NCI-H774 (cell line): ENCODE data around the gene BCS1L.

Experiments used
- DNase-seq: peaks from one replicate; lab custom pipeline; 2025; lab: John Stamatoyannopoulos, UW

BCS1L gene

DNA sequence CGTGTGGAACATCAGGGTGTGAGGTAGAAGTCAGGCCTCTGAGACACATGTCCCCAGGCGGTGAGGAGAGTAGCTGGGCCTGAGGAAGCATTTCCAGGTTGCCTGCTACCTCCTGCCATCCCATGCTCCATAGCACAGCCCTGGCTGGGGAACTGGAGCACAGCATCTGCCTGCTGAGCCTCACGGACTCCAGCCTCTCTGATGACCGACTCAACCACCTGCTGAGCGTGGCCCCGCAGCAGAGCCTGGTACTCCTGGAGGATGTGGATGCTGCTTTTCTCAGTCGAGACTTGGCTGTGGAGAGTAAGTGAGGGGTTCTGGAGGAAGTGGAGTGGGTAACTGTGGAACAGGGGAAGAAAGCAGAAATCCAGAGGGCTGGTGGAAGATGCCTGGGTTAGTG lies 2.9 kb downstream of the BCS1L start:
- no peak for DNase-seq

DNA sequence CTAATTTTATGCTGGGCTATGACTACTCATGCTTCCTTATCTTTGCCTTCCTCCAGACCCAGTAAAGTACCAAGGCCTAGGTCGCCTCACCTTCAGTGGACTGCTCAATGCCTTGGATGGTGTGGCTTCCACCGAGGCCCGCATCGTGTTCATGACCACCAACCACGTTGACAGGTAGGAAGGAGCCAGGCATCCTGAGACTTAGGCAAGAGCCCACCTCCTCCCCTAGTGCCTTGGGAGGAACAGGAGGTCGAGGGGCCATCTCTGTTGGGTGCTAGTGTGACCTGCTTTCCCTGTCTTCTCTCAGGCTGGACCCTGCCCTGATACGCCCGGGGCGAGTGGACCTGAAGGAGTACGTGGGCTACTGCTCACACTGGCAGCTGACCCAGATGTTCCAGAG lies 3.3 kb downstream of the BCS1L start:
- no peak for DNase-seq

DNA sequence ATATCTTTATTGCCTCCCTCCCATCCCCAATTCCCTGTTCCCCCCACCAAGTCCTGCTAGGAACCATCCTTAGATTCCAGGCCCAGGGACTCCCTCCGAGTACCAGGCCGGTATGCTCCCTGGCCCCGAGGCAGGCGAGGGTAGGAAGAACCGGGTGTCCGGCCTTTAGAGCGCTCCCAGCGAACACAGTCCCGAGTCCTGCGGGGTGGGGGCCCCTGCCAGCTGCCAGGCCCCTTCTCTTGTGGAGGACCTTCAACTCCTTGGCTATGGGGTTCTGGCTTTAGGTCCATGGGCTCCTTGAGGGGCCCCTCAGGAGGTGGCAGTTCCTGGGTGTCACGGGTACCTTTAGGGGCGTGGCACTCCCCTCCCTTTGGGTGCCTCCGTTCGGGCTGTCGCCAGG lies 4.4 kb downstream of the BCS1L start:
- DNase-seq = no peak

DNA sequence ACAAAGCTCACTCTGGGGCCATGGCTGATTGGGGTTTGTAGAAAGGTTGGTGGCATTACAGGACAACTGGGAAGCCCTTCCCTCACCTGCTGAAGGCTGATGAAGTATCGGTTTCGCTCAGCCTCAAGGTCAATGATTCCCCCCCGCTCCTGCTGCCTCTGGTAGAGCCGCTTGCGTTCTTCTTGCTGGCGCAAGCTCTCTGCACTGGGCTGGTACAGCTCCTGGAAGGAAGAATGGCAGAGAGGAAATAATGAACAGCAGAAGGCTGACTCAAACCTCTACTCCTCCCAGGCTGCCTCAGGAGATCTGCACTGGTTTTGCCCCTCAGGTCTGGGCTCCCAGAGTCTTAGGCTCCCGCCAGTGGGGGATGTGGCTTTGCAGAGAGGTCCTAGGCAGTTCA lies 5.2 kb downstream of the BCS1L start:
- DNase-seq = no peak

DNA sequence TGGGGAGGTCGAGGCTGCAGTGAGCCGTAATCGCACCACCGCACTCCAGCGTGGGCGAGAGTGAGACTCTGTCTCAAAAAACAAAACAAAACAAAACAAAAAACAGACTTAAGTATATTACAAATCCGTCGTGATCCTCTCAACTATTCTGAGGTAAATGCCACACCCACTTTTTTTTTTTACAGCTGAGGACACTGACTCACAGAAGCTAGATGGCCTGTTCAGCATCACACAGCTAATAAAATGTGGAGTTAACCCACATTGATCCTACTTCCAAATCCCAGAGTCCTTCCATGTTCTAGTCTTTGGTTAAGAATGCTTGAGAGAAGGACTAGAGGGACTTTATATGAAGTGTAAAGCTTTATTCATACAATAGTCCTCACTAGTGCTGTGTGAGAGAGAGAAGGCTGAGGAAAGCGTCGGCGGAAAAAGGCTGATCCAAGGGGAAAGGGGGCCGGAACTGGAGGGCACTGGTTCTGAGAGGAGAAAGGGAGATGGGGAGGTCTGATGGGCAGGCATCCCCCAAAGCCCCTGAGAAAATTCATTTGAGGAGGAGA lies 11.7 kb downstream of the BCS1L start:
- no peak for DNase-seq

DNA sequence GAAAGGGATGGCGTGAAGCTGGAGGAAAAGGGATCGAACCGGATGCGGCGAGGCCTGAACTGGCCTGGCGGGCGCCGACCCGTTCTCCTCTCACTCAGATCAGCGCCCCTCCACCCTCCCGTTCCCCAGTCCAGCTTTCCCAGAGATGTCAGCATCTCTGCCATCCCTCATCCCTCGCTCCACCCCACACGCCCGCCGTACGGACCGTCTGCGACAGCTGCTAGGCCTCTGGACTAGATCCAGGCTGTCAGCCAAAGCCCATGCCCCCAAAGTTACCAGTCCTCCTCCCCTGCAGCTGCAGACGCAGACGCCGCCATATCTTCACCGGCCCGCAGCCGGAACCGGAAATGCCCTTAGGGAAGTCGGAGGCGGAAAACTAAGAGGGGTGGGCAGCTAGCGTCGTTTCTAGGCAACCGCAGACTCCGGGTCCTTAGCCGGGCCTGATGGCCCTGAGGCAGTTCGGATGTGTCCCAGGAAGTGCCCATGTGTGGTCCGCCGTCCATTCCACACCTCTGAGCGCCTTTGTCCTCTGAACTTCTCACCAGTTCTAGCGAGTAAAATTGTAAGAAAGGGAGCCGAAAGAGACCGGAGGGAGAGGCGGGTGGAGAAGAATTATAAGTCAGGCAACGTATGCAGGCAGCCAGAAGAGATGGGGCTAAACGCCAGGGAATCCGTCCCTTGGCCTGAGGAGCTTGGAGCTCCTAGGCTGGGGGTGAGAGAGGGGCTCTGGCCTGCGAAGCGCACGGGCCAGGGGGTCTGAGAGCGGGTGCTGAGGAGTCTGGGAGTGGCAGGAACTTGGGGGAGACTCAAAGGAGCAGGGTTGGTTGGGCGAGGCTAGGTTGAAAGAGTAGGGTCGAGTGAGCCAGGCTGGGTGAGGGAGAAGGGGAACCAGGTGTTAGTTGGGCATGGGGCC lies 12.4 kb downstream of the BCS1L start, which contains the start of the genes RNF25 and STK36:
Gene RNF25, minus strand, starts transcription at position 349 of the 913 bp plus-strand sequence. Its CDS starts 32 bp downstream, at position 317.
Gene STK36, plus strand, starts transcription at position 433 of the 913 bp plus-strand sequence. CDS start 744 bp downstream, outside the sequence.
- DNase-seq = peak; percentile 83

DNA sequence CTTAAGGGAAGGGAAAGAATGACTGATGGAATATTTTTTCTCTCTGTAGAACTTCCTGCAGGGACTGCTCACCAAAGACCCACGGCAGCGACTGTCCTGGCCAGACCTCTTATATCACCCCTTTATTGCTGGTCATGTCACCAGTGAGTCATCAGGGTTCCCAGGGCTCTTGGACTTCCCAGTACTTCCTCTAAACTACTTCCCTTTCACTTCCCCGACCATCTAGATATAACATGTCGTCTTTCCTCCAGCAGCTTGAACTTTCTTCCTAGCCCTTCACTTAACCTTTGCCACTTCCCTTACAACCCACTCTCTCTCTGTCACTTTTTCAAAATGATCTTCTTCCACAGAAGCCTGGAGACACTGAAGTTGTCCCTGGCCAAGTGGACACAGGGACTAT lies 19.6 kb downstream of the BCS1L start:
- no peak for DNase-seq

DNA sequence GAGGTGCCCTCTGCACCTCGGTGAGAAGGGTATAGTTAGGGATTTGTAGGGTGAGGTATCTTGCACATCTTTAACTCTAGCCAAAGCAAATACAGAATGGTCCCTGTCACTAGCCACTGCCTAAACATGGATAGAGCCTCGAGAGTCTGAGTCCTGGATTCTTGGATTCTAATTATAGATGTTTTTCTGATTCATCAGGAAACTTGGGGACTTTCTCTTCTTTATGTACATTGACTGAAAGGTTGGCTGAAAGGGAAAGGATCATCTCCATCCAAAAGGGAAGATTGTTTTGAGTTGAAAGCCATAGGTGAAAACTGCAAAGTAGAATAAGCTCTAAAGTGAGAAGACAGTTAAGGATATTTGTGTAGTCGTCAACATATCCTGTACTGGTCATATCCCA lies 20.6 kb downstream of the BCS1L start:
- no peak for DNase-seq

DNA sequence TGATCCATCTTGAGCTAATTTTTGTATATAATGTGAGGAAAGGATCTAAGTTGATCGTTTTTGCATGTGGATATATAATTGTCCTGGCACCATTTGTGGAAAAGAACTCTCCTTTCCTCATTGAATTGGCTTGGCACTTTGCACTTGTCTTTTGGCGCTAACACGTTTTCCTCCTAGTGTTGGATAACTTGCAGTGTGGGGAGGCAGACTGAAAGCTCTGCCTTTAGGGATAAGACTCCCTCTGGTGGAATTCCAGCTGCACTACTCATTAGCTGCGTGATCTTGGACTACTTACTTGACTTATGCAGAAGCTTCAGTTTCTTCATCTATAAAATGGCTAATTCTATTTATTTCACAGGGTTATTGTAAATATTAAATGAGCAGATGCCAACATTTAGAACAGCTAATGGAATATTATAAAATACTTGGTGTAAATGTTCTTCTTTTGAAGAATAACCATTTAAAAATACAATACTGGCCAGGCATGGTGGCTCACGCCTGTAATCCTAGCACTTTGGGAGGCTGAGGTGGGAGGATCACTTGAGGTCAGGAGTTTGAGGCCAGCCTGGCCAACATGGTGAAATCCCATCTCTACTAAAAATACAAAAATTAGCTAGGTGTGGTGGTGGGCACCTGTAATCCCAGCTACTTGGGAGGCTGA lies 28.0 kb downstream of the BCS1L start:
- DNase-seq = peak; percentile 4

DNA sequence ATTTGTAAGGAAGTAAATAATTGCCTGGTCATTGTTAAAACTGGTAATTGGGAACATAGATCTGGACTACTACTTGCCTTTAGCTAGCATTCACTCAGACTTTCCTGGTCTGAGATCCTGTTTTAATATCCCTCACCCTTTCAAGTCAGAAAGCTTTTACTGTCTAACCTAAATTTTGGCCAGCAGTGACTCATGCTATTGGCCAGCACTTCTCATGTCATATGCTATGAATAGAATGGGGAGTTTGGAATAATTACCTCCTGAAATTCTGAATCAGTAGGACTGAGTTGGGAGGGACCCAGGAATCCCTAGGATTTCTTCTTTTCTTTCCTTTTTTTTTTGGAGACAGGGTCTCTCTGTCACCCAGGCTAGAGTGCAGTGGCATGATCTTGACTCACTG lies 31.8 kb downstream of the BCS1L start:
- DNase-seq = no peak

DNA sequence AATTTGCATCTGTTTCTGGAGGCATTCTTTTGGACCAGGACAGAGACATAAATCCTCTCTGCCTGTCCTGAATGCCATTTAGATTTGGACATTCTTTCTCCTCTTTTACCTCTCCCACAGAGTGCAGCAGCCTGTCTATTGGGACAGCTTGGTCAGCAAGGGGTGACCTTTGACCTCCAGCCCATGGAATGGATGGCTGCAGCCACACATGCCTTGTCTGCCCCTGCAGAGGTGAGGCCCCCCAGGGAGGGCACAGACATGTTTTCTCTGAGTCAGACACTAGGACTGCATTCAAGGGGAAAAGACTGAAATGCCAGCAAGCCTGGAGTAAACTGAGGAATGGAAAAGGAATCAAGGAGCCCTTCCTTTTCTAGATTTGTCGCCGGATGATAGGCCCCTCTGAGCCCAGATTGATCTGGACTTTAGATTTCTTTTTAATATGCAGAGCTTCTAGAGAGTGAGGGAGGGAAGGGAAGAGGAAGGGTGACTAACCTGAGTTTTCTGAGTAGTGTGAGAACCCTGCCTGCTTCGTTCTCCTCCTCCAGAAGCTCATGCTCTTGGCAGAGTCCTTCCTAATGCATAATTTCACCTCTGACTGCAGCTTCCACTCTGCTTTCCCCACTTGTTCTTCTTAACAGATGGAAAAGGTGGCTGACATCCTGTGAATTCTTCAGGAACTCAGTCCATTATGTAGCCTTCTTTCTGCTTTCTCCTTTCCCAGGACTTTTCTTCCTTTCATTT lies 35.1 kb downstream of the BCS1L start:
- no peak for DNase-seq

DNA sequence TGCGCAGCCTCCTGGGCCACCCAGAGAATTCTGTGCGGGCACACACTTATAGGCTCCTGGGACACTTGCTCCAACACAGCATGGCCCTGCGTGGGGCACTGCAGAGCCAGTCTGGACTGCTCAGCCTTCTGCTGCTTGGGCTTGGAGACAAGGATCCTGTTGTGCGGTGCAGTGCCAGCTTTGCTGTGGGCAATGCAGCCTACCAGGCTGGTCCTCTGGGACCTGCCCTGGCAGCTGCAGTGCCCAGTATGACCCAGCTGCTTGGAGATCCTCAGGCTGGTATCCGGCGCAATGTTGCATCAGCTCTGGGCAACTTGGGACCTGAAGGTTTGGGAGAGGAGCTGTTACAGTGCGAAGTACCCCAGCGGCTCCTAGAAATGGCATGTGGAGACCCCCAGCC lies 39.4 kb downstream of the BCS1L start:
- no peak for DNase-seq

DNA sequence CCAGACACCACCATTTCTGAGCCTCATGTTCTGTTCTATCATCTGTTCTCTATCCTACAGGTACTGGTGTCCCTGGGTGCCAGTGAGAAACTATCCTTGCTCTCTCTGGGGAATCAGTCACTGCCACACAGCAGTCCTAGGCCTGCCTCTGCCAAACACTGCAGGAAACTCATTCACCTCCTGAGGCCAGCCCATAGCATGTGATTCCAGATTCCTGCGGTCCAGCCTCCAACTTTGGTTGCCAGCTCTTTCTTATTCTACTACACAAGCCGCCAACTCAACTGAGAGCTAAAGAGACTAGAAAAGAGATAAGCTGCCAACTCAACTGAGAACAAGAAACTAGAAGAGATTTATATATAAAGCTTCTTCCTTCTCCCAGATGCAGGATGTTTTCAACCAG lies 42.3 kb downstream of the BCS1L start:
- DNase-seq = no peak

DNA sequence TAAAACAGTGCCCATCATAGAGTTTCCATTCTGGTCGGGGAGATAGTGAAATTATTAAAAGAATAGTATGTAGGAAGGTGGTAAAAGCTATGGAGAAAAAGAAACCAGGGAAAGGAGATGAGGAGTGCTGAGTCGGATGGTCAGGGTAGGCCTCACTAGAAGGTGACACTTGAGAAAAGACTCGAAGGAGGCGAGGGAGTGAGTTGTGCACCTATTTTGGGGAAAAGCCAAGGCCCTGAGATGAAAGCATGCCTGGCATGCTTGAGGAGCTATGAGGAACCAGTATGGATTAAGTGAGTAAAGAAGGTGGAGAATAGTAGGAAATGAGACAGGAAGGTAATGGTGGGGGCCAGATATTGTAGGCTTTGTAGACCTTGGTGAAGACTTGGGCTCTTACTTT lies 43.9 kb downstream of the BCS1L start:
- no peak for DNase-seq

DNA sequence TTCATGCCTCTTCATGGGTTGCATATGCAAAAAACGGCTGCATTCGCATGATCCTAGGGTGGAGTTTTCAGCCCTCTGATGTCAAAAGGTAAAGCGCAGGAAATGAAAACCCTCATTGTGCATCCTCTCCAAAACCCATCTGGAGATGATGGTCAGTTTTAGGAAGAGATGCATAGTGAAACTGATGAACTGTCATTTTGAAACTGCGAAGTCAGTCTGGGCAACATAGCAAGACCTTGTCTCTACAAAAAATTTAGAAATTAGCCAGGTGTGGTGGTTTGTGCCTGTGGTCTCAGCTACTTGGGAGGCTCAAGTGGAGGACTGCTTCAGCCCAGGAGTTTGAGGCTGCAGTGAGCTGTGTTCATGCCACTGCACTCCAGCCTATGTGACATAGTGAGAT lies 48.6 kb downstream of the BCS1L start:
- DNase-seq = no peak

DNA sequence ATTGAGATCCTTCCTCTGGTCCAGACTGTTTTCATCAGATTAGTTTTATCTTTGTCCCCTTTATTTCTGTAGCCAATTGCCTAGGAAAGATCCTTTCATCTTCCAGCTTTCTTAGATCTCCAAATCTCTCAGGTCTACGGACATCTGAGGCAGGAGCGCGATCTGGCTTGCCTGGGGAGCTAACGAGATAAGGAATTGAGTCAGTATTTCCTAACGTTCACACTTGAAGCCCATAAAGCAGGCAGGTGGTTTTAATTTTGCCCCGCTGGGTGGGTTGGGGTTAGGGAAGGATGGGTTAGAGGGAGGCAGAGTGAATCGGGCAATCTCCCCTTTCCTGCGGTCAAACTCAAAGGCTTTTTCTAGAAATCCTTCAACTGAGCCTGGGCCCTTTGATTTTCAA lies 50.4 kb downstream of the BCS1L start:
- no peak for DNase-seq

DNA sequence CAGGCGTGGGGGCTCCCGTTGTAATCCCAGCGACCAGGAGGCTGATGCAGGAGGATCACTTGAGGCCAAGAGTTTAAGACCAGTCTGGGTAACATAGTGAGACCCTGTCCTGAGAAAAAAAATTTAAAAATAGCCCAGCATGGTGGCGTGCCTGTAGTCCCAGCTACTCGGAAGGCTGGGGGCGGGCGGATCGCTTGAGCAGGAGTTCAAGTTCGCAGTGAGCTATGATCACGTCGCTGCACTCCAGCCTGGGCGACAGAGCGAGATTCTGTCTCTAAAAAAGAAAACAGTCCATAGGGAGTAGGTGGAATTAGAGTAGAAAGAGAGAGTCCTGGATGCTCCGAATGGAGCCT lies 50.8 kb downstream of the BCS1L start:
- no peak for DNase-seq

DNA sequence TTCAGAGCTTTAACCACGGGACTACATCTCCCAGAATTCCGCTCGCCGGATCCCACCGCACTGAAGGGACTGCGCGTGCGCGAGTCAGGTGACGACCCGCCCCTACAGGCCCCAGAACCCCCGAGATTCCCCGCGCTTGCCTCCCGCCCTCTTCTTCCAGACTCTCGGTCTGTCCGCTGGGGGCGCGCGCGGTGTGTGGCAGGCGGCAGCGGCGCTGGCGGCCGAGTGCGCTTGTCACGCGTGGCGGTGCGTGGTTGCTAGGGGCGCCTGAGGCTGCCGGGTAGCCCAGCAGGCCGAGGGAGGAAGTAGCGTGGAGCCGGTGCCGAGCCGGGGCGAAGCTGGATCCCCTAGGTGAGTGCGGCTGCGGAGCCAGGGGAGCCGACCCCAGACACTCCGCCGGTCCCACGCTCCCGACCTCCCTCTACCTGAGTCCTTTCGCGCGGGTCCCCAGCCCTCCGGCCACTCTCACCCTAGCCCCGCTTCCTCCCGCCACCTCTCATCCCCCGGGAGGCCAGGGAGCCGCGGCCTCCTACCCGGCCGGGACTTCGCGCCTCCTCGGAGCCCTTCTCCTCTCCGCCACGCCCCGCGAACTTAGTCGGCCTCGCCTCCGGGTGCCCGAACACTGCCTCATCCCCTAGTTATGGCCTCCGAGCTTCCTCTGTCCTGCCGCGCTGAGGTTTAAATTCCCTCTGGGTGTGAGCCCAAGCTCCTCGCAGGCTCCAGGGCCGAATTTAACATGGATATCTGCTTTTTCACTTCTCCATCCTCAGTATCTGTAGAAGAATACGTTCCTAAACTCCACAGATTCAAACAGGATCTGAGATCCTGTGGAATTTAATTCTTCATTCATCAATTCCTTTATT lies 51.4 kb downstream of the BCS1L start, which contains the start of gene TTLL4:
Gene TTLL4, plus strand, starts transcription at position 149 of the 863 bp plus-strand sequence. CDS start 26,842 bp downstream, outside the sequence.
- DNase-seq = peak; percentile 94

DNA sequence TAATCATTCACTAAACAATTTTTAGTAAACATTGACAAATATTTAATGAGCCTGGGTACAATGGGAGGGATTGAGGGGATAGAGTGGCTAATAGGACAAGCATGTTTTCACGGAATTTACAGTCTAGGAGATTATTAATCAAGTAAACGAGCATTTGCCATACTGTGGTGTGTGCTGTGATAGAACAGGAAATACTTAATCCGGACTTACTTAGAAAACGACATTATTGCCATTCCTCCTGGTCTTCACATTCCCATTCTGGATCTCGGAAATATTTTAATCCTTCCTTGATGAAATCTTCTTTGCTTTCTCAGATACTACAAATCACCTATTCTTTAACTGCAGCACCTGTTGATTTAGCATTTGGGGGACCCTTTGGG lies 52.1 kb downstream of the BCS1L start:
- DNase-seq = no peak
